ENCODE data around the gene SLC7A5. TPM values are rescaled to one million over a fixed set of nuclear protein-coding genes. Genes with fewer than 3 reads are reported as not detected.

Gene SLC7A5
- total and polyA plus RNA-seq, 2 of the 13 experiments (the other 11 are each of a cell fraction or from before 2014, with no cell fraction given) = 79.6 to 155 TPM

GRCh38 chr16:87847785-87848675, 21.3 kb downstream of the SLC7A5 start (continued):
- TF ChIP-seq BATF2 (CRISPR knock-in tag; IDR thresholded peaks at IDR 0.05) (0 out of 2 replicates have a peak, but pooled peaks have one; percentile 27), NR1H2 (CRISPR knock-in tag; IDR thresholded peaks at IDR 0.05; ENCODE audit: borderline replicate concordance, low read depth) (0 out of 2 replicates have a peak, but pooled peaks have one; percentile 47), ZBTB38 (CRISPR knock-in tag; IDR thresholded peaks at IDR 0.05) (peak; percentile 90), HNRNPUL1 (IDR thresholded peaks at IDR 0.05; ENCODE audit: low read depth, low read length) (no peak), MED8 (CRISPR knock-in tag; IDR thresholded peaks at IDR 0.05; ENCODE audit: insufficient replicate concordance) (peak; percentile 70), KLF15 (CRISPR knock-in tag; IDR thresholded peaks at IDR 0.05; ENCODE audit: borderline replicate concordance) (no peak; the same call in 1 of the 2 replicates), ZSCAN31 (CRISPR knock-in tag; IDR thresholded peaks at IDR 0.05; ENCODE audit: low read depth) (no peak), NONO (IDR thresholded peaks at IDR 0.05) (no peak), NONO (CRISPR knock-in tag; conservative IDR thresholded peaks at IDR 0.05) (peak; percentile 90; the same call in 1 of the 2 replicates), ZNF761 (CRISPR knock-in tag; conservative IDR thresholded peaks at IDR 0.05) (peak; percentile 91), IKZF1 (IDR thresholded peaks at IDR 0.05) (no peak), ZBTB10 (CRISPR knock-in tag; IDR thresholded peaks at IDR 0.05; ENCODE audit: borderline replicate concordance) (peak; percentile 57; the same call in 1 of the 2 replicates), RAD21 (CRISPR knock-in tag; IDR thresholded peaks at IDR 0.05) (peak; percentile 64), STAT6 (CRISPR knock-in tag; IDR thresholded peaks at IDR 0.05; ENCODE audit: borderline replicate concordance) (peak; percentile 76; the same call in 1 of the 2 replicates), ERF (CRISPR knock-in tag; IDR thresholded peaks at IDR 0.05) (peak; percentile 84; the same call in 1 of the 2 replicates), THYN1 (CRISPR knock-in tag; IDR thresholded peaks at IDR 0.05; ENCODE audit: borderline replicate concordance, low read depth) (peak; percentile 51; the same call in 1 of the 2 replicates), ZNF414 (CRISPR knock-in tag; IDR thresholded peaks at IDR 0.05) (peak; percentile 55; the same call in 1 of the 2 replicates), ZNF800 (CRISPR knock-in tag; IDR thresholded peaks at IDR 0.05) (peak; percentile 93; the same call in 1 of the 2 replicates)
